Activated CD4-positive, alpha-beta T cell treated with anti-CD3 and anti-CD28 coated beads, Interleukin-2, amount 50 U/mL, for 24 hours (primary cell): ENCODE results near the gene ZEB2.

Experiments
- DNase-seq, 2 donors: peaks; one replicate each; pipeline ENCODE4 v3.0.0-alpha.2; 2020; ENCODE audit warnings: low read depth in 1 of 2, low spot score in 1 of 2

Gene ZEB2

DNA sequence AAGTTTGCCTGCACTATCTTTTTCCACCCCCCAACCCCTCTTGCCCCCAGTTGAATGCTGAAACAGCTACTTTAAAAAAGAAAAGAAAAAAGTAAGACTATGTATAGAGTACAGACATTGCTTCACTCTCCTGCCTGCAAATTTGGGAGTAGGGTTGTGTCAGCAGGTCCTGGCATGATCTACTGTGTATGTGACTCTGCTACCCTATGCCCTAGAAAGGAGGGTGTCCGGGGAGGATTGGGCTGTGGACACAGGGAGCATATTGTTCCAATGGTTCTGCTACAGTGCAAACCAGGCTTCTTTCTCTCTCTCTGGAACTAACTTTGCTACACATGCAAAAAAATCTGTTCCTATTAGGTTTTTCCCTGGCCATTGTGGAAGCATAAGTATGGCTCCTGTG is 9.9 kb upstream of the ZEB2 start:
- DNase-seq = no peak

DNA sequence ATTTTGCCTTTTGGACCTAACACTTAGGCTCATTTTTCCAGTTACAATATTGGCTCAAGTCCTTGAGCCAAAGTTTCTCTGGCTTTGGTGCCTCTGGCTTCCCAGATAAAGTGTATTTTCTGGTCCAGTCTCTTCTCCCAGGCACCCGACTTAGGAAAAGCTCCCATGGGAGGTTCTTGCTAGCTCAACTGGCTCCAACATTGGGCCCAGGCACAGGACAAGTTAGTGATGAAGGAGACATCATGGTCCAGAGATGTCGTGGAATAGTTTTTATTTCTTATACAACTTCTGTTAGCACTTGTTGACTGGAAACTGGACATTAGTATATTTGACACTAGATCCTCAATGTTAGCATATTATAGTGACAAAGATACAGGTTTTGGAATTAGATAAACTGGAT is 8.2 kb upstream of the ZEB2 start:
- DNase-seq = no peak

DNA sequence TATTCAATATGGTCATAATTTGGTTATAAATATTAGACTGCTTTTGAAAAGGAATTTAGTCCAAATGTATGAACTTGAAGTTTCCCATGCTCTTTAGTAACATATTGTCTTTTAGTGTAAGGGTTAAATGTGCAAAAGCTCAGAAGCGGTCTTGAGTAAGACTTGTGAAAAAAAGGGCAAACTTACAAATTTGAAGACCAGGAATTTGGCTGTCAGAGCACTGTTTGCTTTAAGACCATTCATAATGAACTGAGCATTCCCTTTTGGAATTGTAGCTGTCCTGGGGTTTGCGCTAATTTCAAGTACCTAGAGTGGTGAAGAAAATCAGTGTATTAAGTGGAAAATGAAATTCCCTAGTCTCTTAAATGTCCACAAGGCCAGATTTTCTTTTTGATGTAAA is 6.9 kb upstream of the ZEB2 start:
- DNase-seq = no peak

DNA sequence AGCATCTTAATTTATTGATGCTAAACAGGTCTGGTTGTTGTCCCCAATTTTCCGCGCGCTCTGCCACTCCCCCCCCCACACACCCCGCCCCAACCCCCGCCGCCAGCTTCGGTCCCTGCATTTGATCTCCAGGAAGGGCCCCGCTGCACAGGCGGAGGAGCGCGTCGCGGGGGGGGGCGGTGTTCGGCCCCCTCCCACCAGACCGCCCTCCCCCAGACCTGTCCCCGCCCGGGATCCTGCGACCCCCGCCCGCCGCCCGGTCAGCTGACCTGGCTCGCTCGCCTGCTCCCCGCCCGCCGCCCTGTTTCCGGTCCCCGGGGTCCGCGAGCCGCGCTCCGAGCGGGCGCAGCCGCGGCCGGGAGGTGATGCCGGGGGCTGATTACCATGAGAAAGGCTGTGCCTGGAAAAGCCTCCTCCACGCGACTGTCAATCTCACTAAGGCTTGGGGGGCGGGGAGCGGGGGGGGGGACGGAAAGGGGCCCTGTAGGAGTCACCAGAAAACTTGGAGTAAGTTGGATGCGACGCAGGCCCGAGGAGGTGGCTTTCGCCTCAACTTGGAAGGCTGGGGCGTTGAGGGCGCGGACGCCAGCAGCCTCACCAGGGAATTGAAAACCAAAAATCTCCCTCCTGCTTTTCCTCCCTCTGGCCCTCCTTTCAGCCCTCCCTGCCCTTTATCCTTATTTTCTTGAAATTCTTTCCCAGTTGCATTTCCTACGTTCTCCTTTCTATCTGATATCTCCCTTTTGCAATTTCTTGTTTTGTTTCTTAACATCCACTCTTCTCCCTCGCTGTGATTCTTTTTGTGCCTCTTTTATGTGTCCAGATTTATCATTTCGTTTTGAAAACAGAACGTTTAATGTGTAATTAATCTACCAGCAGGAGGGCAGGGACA is 4.4 kb upstream of the ZEB2 start:
- no peak for DNase-seq

DNA sequence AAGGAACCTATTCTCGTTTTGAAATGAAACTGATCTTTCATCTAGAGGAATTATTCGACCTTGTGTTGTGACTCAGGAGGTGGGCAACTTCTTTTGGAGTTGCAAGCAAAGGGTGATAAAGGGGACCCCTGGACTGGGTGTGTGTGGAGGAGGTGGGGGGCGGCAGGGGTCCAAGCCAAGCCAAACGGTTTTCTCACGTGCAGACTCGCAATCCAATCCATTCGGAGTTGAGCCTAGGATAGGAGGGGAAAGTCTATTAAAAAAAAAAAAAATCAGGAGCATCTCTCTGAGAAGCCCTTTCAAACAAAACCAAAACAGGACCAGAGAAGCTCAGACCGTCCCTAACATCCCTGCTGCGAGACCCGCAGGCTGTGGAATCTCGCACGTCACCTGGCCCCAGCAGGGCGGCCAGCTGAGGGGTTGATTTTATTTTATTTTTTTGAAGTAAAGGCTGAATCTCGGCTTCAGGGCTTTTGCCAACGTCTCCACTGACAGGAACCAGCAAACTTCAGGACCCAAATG is 3.7 kb upstream of the ZEB2 start:
- DNase-seq = no peak

DNA sequence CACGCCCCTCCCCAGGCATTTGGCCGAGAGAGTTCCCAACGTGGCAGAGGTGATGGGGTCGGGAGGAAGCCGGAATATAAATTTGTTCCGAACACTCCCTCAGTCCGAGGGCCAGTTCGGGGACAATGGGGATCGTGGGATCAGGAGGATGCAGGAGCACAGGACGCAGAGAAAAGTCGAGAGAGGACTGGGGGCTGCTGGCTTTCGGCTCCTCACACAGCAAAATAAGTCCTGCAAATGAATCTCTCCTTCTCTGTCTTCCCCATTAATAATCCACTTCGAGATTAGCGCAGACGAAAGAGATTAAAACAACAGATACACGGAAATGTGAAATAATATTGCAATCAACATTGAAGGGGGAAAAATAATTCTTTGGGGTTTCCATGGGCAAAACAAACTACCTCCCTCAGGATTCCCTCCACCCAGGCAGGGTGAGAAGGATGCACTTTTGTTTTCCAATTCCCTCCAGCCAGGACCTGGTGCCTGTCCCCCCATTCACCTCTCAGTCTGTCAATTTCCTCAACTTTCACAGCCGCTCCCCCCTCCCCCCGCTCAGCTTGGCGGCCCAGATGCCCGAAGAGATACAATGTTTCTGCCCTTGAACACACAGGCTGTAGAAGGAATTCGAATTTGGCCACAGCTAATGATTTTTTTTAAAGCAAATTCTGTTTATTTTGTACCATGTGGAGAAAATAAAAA is 3.1 kb upstream of the ZEB2 start:
- no peak for DNase-seq

DNA sequence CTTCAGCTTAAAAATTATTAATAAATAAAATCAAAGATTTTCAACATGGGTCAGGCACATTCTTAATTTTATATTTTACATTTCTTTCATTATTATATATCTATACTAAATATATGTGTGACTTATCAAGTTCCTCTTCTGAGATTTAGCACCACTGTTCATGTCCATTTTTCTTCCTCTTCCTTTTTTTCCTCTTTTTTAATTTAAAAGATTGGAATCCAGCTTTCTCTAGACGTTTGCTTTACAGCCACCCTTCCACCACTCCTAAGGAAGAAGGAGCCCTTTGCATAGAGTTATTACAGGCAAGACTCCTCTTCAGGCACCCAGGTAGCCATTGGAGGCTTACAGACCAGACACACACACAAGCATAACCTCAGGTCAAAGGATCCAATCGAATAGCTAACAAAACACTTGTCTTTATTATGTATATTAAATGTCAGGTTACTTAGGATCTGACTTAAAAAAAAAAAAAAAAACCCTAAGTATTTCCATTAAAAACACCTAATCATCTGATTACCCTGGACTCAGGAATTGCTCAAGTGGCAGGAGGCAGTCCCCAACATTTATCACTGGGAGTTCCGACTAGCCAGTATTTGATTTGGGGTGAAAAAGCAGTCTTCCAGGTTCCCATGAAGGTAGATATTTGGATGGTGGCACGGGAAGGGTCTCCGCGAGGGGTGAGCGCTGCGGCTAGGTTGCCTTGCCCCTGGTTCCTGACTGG is 2.4 kb upstream of the ZEB2 start:
- no peak for DNase-seq

DNA sequence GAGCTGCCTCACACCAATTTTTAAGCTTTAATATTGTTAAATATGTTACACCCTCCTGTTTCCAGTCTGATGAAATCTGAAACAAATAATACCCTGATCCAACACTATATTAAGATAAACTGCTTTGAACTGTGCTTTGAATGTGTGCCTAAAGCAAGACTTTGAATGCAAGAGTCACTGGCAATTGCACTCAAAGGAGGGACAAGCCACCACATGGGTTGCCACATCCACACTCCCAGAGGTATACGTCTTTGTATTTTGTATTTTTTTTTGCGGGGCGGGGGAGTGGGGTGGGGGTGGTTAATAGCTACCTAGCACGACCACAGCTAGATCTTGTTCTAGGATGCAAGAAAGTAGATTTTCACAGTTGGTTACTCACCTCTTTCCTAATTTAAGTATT is 1.8 kb upstream of the ZEB2 start:
- no peak for DNase-seq

DNA sequence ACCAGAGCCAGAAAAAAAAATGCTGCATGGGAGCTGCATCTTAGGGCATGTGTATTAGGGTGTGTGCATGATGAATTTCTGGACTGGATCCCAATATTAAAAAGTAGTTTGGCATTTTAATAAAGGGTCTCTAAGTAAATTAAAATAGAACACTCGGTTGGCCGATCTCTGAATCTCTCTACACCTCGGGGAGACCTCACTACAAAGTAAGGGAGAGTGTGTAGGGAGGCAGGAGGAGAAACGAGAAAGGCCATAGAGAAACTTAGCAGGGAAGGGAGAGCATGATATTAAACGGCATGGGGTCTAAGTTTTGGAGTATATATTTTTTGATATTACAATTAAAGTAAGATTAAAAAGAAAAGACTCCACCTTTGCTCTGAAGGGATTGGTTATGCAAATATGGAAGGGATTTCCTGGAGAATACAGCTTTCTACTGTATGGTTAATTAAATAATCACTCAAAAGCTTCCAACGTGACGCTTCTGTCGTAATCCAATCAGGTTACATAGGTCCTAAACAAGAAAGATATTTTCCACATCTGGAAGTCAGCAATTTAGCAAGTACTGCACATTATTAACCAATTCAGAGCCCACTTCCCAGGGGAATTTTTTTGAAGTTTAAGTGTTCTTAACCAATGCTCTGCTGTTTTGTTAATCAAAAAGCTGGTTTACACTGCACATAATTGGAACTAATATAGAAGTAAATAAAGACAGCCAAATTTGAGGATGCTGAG is 1.0 kb upstream of the ZEB2 start:
- DNase-seq = no peak

DNA sequence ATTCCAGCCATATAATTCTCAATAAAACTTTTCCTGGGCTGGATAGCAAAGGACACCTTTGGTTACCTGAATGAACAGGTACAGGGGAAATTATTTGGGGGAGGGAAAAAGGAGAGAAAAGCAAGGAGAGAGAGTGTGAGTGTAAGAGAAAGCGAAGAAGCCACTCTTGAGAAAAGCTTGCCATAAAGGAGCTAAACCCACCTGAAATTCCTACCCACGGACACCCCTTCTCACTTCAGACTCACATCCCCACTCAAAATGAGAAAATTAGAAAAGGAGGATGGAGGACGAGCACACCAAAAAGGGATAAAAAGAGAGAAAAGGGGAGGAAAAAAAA is 354 bp downstream of the ZEB2 start:
- no peak for DNase-seq

DNA sequence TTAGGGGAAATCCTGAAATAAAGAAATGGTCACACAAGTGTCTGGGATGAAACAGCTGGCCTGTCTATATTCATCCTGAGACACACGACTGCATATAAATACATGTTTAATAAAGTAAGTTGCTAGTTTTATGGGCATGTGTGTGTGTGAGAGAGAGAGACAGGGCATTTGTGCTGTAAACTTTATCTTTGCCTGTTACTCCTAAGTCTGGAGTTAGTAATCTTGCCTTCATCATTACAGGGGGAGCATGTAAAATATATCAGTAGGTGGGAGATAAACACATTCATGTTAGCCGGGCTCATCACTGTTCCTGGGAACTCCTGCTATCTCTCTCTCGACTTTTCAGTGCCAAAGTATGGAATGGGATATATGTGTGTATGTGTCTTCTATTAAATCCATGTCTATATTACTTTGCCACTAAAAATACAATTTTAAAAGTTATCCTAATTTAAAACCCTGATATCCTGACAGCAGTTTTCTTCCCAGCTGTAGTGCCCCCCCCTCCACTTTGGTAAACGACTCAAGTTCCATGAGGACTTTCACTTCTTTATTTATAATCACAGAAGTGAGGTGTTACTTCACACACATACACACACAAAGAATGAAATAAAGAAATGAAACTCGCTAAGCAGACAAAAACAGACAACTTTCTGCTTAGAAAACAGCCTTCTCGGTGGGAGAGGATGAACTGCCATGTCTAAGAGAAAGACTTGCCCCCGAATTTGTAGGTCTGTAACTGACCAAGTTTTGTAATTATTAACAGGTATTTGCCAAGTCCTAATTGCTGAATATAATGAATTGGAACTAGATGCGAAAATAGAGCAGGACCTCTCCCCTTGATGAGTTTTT is 947 bp downstream of the ZEB2 start:
- no peak for DNase-seq

DNA sequence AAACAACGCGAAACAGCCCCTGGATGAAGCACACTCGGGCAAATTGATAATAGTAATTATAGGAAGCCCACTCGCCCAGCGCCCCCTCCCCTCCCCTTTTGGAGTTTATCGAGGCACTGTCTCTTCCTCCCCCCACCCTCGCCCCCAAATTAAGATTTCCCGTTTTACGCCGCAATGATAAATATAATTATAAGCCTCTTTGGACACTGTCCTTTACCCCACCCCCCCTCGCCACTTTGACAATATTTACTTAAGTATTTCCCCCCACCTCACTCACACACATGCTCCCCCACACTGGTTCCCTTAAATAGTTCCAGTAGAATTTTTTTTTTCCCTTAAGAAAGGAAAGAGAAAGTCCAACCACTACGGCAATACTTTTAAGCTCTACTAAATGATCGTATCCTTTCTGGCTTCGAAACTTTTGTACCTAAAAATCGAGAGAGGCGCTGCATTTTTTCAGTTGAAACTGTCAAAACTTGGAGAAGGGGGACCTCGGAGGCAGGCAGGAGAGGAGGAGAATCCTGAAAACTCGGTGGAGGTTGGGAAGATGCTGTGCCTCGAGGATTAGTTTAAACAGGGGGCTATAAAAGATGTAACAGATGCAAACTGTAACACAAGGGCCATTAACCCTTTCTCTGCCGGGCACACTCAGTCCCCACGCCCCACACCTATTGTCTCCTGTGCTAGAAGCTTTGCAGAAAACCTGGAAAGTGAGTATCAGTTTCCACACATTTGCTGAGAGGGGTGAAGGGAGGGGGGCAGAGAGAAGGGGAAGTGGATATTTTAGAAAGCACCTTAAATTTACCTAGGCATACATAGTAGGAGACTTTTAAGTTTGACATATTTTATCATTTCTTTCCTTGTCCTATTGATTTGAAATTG is 1.8 kb downstream of the ZEB2 start:
- DNase-seq = no peak

DNA sequence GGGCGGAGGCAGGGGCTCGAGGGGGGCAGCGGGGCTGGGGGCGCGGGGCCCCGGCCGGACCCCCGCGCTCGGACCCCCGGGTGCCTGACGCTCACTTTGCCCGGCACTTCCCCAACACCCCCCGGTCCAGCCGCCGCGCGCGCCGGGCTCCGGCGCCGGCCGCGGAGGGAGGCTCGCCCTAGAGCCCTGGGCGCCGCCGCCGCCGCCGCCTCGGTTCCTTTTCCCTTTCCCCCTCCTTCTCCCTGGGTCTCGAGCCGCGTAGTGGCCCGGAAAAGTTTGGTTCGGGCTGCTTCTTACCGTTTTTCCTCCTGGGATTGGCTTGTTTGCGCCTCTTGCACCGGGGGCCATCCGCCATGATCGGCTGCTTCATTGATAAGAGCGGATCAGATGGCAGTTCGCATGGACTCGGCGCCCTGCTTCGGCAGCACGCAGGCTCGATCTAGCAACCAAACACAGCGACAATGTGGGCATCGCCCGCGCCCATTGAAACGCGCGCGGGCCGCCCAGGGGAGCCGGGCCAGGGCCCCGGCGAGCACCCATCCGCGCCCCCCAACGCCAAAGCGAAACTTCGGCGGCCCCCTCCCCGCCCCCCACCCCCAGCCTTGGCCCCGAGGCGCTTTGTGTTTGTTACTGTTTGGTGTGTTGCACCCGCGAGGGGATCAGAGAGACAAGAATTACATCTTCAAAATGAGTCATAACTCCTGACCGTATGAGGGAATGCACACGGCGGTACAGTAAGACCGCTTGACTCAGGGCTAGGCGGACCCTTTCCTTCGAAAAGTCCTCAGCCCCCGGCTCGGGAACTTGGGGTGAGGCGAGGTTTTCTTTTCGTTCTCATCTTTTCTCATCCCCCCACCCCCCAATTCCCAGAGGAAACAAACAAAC is 2.7 kb downstream of the ZEB2 start:
- peak in 1 of 2 donors; percentile 32 for DNase-seq

DNA sequence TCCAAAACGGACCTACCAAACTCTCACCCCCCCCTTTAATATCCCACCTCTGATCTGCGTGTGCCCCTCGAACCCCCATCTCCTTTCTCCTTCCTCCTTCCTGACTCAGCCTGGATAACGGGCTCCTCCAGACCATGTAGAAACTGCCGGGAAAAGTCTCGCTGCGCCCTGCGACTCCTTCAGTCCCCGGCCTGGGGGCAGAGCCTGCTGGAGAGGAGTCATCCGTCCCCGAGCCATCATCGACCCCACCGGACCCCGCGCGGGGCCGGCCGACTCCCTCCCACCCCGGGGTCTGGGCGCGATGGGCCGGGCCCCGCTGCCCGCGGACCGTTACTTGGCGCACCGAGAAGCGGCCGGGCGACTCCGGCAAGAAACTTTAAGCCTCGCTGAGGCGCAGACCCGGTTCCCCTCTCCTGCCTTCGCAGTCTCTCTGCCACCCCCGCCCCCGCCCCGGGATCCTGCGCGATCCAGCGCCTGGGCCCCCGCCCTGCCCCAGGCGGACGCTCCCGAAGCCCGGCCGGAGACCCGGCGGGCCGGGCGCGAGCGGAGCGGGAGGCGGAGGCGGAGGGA is 3.4 kb downstream of the ZEB2 start:
- no peak for DNase-seq

DNA sequence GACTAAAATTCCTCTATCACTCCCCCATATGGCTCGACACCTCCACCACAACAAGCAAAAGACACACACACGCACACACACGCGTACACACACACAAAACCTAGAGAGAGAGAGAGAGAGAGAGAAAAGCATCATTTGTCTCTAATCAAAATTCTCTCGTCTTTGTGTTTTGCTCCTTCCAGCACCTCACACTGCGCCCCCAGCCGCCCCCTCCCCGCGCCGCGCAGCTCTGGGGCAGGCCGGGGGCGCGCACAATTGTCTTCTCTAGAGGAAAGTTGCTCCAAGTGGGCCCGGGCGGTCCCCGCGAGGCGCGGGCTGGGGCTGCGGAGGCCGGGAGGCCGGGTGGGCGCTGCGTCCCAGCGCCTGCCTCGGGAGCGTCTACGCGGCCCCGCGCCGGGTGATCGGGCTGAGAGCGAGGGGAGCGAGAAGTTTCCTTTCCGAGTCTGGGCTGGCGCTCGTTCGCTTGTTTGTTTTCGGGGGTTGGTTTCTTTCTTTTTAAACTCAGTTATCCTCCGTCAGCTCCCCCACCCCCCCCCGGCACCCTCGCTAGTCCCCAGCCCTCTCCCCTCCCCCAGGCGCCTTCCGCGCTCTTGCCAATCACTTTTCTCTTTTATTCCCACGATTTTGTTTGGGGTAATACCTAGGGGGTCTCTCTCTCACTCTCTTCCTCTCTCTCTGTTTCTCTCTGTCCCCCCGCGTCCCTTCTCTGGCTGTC is 4.1 kb downstream of the ZEB2 start:
- no peak for DNase-seq

DNA sequence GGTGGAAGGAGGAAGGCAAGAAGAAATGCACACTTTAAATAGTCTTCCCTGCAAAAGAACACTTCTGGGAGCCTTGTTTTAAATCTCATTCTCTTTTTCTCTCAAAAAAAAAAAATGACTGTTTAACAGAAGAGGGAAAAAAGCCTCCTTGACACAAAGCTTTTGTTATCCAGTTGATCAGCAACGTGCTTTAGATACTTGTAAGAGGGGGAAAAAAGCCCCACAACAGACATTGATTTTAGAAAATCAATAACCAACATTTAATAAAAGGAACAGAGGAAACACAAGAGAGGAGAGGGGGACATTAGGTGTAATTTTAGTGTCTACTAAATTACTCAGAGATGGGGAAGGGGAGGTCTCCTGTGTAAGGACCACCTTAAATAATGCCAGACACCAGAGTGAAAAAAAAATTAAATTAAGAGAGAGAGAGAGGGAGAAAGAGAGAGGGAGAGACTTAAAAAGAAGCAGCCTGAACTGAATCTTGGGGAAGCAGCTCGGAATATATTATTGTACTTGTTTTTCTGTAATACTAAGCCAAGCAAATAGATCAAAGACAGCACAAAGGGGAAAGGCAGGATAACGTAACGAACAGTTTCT is 4.7 kb downstream of the ZEB2 start:
- no peak for DNase-seq

DNA sequence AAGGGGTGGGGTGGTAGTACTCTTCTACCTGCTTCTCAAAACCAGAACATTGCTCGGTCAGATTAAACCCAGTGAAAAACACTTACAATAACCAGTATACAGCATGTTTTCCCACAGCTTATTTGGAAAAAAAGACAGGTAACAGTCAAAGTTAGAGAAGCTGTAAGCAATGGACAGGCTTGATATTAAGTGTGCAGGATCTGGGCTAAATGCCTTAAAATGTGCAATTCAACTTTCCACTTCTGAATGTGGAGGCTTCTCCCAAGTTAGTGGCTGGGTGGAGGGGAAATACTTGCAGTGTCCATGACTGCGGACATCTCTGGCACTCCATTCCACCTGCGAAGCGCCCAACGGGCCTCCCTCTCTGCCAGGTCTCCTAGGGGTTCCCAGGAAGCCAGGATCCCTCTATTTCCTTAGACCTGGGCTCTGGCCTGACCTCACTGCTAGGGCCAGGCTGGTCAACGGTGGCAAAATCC is 5.3 kb downstream of the ZEB2 start:
- no peak for DNase-seq
